ENCODE measurements around the gene IMMT. TPM values are rescaled to one million over a fixed set of nuclear protein-coding genes. Genes with fewer than 3 reads are reported as not detected.
A peak's percentile ranks its signal among the peaks of the same experiment; 100 is the strongest.

IMMT gene
- total and polyA plus RNA-seq, 2 experiments from 2014 or later = 71.0 to 96.7 TPM

DNA sequence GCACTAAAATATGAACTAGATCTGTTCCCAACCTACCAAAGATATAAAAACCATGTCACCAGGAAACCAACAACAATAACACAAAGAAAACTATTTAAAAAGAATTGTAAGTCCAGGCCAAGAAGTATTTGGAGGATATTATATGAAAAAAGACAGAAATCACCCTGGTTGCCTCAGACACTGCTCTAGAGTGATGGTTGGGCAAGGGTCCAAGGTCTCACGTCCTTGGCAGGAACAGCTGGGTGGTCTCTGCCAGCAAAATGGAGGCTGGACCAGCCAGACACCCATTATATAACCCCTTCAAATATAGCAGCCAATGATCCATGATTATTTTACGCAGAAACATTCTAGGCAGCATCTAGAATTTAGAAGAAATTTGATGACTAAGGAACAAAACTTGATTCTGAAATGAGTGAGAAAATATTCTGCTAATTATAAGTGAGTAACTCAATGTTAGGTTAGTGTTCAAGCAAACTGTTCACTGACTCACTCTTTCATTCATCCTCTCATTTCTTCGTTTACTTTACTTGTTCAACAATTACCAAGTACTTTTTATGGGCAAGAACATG is 39.4 kb upstream of the IMMT start (continued):
- no peak for TF ChIP-seq CREB1 (CRISPR knock-in tag; IDR thresholded peaks at IDR 0.05; ENCODE audit: low read depth)
- TF ChIP-seq POLR2AphosphoS5 (IDR thresholded peaks at IDR 0.05; ENCODE audit: low read depth) = no peak
- TF ChIP-seq, protein P1, sequence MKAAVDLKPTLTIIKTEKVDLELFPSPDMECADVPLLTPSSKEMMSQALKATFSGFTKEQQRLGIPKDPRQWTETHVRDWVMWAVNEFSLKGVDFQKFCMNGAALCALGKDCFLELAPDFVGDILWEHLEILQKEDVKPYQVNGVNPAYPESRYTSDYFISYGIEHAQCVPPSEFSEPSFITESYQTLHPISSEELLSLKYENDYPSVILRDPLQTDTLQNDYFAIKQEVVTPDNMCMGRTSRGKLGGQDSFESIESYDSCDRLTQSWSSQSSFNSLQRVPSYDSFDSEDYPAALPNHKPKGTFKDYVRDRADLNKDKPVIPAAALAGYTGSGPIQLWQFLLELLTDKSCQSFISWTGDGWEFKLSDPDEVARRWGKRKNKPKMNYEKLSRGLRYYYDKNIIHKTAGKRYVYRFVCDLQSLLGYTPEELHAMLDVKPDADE (IDR thresholded peaks at IDR 0.05) = no peak
- no peak for TF ChIP-seq EZH2phosphoT487 (IDR thresholded peaks at IDR 0.05; ENCODE audit: unreplicated experiment)
- TF ChIP-seq NANOG (IDR thresholded peaks at IDR 0.05; ENCODE audit: borderline replicate concordance) = no peak

DNA sequence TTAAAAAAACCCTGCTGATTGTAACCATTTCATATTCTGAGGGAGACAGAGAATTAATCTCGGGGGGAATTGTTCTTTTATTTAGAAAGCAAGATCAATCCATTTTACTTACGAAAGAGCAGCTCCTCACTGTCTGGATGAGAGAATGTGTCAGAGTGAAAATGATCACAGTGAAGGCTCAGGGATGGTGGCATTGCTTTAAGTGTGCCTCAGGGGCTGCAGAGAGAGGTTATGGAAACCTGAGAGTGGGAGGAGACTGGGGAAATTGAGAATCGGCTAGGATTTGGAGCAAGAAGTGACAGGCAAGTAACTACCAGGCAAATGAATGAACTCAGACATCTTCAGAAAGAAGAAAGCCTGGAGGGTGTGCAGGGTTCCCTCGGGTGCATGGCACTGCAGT is 38.2 kb upstream of the IMMT start:
- no peaks in the 10 kb centered on the region for H3K27me3 ChIP-seq (ENCODE audit: insufficient read depth)
- H3K79me2 ChIP-seq (replicated peaks; ENCODE audit: insufficient read depth) = no peaks in the 10 kb centered on the region
- H3K9me2 ChIP-seq (ENCODE audit: insufficient read depth) = no peaks in the 10 kb centered on the region
- no peak overlapping the region for H2AFZ ChIP-seq
- H3K4me1 ChIP-seq (ENCODE audit: insufficient read depth) = peaks cover 7% of the 10 kb centered on the region; the same call in 1 of the 2 replicates
- Mint-ChIP-seq H3K9me3 (no peaks in the 10 kb centered on the region), H3K4me1 (peaks cover 19% of the 10 kb centered on the region), H3K4me3 (no peak overlapping the region), H3K36me3 (ENCODE audit: low read depth) (no peaks in the 10 kb centered on the region), H3K27me3 (ENCODE audit: insufficient read depth, low read depth, poor library complexity) (peaks cover 6% of the 10 kb centered on the region), H3K27ac (no peak overlapping the region)
- H3K36me3 ChIP-seq (ENCODE audit: insufficient read depth) = no peaks in the 10 kb centered on the region
- no peak for DNase-seq (ENCODE audit: low spot score)
- TF ChIP-seq POLR2AphosphoS5 (IDR thresholded peaks at IDR 0.05; ENCODE audit: low read depth) = no peak
- no peak for TF ChIP-seq JUNB (IDR thresholded peaks at IDR 0.05; ENCODE audit: unreplicated experiment)
- TF ChIP-seq NANOG (IDR thresholded peaks at IDR 0.05; ENCODE audit: borderline replicate concordance) = no peak
- TF ChIP-seq CREB1 (CRISPR knock-in tag; IDR thresholded peaks at IDR 0.05; ENCODE audit: low read depth) = no peak
- TF ChIP-seq, protein P2, sequence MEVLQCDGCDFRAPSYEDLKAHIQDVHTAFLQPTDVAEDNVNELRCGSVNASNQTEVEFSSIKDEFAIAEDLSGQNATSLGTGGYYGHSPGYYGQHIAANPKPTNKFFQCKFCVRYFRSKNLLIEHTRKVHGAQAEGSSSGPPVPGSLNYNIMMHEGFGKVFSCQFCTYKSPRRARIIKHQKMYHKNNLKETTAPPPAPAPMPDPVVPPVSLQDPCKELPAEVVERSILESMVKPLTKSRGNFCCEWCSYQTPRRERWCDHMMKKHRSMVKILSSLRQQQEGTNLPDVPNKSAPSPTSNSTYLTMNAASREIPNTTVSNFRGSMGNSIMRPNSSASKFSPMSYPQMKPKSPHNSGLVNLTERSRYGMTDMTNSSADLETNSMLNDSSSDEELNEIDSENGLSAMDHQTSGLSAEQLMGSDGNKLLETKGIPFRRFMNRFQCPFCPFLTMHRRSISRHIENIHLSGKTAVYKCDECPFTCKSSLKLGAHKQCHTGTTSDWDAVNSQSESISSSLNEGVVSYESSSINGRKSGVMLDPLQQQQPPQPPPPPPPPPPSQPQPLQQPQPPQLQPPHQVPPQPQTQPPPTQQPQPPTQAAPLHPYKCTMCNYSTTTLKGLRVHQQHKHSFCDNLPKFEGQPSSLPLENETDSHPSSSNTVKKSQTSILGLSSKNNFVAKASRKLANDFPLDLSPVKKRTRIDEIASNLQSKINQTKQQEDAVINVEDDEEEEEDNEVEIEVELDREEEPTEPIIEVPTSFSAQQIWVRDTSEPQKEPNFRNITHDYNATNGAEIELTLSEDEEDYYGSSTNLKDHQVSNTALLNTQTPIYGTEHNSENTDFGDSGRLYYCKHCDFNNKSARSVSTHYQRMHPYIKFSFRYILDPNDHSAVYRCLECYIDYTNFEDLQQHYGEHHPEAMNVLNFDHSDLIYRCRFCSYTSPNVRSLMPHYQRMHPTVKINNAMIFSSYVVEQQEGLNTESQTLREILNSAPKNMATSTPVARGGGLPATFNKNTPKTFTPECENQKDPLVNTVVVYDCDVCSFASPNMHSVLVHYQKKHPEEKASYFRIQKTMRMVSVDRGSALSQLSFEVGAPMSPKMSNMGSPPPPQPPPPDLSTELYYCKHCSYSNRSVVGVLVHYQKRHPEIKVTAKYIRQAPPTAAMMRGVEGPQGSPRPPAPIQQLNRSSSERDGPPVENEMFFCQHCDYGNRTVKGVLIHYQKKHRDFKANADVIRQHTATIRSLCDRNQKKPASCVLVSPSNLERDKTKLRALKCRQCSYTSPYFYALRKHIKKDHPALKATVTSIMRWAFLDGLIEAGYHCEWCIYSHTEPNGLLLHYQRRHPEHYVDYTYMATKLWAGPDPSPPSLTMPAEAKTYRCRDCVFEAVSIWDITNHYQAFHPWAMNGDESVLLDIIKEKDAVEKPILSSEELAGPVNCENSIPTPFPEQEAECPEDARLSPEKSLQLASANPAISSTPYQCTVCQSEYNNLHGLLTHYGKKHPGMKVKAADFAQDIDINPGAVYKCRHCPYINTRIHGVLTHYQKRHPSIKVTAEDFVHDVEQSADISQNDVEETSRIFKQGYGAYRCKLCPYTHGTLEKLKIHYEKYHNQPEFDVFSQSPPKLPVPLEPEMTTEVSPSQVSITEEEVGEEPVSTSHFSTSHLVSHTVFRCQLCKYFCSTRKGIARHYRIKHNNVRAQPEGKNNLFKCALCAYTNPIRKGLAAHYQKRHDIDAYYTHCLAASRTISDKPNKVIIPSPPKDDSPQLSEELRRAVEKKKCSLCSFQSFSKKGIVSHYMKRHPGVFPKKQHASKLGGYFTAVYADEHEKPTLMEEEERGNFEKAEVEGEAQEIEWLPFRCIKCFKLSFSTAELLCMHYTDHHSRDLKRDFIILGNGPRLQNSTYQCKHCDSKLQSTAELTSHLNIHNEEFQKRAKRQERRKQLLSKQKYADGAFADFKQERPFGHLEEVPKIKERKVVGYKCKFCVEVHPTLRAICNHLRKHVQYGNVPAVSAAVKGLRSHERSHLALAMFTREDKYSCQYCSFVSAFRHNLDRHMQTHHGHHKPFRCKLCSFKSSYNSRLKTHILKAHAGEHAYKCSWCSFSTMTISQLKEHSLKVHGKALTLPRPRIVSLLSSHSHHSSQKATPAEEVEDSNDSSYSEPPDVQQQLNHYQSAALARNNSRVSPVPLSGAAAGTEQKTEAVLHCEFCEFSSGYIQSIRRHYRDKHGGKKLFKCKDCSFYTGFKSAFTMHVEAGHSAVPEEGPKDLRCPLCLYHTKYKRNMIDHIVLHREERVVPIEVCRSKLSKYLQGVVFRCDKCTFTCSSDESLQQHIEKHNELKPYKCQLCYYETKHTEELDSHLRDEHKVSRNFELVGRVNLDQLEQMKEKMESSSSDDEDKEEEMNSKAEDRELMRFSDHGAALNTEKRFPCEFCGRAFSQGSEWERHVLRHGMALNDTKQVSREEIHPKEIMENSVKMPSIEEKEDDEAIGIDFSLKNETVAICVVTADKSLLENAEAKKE (CRISPR knock-in tag; IDR thresholded peaks at IDR 0.05) = no peak
- no peak overlapping the region for H3K4me2 ChIP-seq
- H3F3A ChIP-seq (replicated peaks; ENCODE audit: low read depth) = no peaks in the 10 kb centered on the region
- H4K20me1 ChIP-seq (replicated peaks; ENCODE audit: insufficient read depth) = no peaks in the 10 kb centered on the region
- ATAC-seq = peak; percentile 35; the same call in 2 of the 3 replicates
- no peak overlapping the region for H3K4me3 ChIP-seq
- no peak overlapping the region for H3K27ac ChIP-seq (ENCODE audit: low read depth)
